Hepatocyte (in vitro differentiated cells): ENCODE results near the gene LONP2. TPM values are rescaled to one million over a fixed set of nuclear protein-coding genes. Genes with fewer than 3 reads are reported as not detected.

ENCODE experiments used
- DNase-seq: peaks from one replicate; pipeline ENCODE4 v3.0.0-alpha.2; 2016; ENCODE audit warnings: low spot score
- H2AFZ ChIP-seq: fragments of 200-600 bp; sonication (generic); 2 replicates; pipeline ENCODE4 v1.6.0; 2016; ENCODE audit warnings: antibody characterized with exemption, mild to moderate bottlenecking
- H3K27ac ChIP-seq: fragments of 200-600 bp; sonication (generic); 2 replicates; pipeline ENCODE4 v1.5.1; 2016; ENCODE audit warnings: mild to moderate bottlenecking
- H3K27me3 ChIP-seq: fragments of 200-600 bp; sonication (generic); 2 replicates; pipeline ENCODE4 v1.6.1; 2016
- H3K36me3 ChIP-seq: fragments of 200-600 bp; sonication (generic); replicated peaks from 2 replicates; pipeline ENCODE4 v1.5.1; 2016; ENCODE audit warnings: low read depth; ENCODE audit not compliant: insufficient read depth
- H3K4me1 ChIP-seq: fragments of 200-600 bp; sonication (generic); 2 replicates; pipeline ENCODE4 v1.5.1; 2016; ENCODE audit warnings: mild to moderate bottlenecking, moderate library complexity; ENCODE audit not compliant: insufficient read depth
- H3K4me2 ChIP-seq: fragments of 200-600 bp; sonication (generic); 2 replicates; pipeline ENCODE4 v1.6.0; 2016
- H3K4me3 ChIP-seq: fragments of 200-600 bp; sonication (generic); 2 replicates; pipeline ENCODE4 v1.5.1; 2016; ENCODE audit warnings: mild to moderate bottlenecking
- H3K79me2 ChIP-seq: fragments of 200-600 bp; sonication (generic); 2 replicates; pipeline ENCODE4 v1.6.0; 2017; ENCODE audit warnings: mild to moderate bottlenecking
- H3K9me2 ChIP-seq: fragments of 200-600 bp; sonication (generic); replicated peaks from 2 replicates; pipeline ENCODE4 v1.6.0; 2017; ENCODE audit warnings: mild to moderate bottlenecking; ENCODE audit not compliant: insufficient read depth
- H3K9me3 ChIP-seq: fragments of 200-600 bp; sonication (generic); 2 replicates; pipeline ENCODE4 v1.5.1; 2016; ENCODE audit warnings: low read depth, mild to moderate bottlenecking
- H4K20me1 ChIP-seq: fragments of 200-600 bp; sonication (generic); 2 replicates; pipeline ENCODE4 v1.6.0; 2016; ENCODE audit warnings: mild to moderate bottlenecking; ENCODE audit not compliant: insufficient read depth, poor library complexity, severe bottlenecking
- EZH2 ChIP-seq: fragments of 200-600 bp; sonication (generic); IDR thresholded peaks from 2 replicates; pipeline ENCODE4 v1.6.1; 2016; ENCODE audit warnings: antibody characterized with exemption, mild to moderate bottlenecking, borderline replicate concordance
- EZH2phosphoT487 ChIP-seq: fragments of 200-600 bp; sonication (generic); IDR thresholded peaks from one replicate; pipeline ENCODE4 v1.6.1; 2018; ENCODE audit warnings: antibody characterized with exemption, mild to moderate bottlenecking, low read depth, moderate library complexity; ENCODE audit not compliant: unreplicated experiment, severe bottlenecking
- WGBS: methylation state at CpG from one replicate; pipeline ENCODE4 v1.1.6; 2016; ENCODE audit warnings: low lambda C conversion rate; ENCODE audit errors: missing lambda C conversion rate; 5-methylcytosine and 5-hydroxymethylcytosine counted together
- polyA plus RNA-seq: library from polyadenylated mRNA; unstranded; fragments of >200 nt; fragmentation: Nextera tagmentation; extraction: Ambion mirVana; gene quantifications from 2 replicates; pipeline ENCODE4 v1.2.1, GENCODE V29; 2016
- total RNA-seq: library from RNA; depleted of rRNA; stranded (reverse); fragments of >200 nt; gene quantifications from 2 replicates; pipeline ENCODE4 v1.2.3, GENCODE V29; 2014
- TF ChIP-seq, protein P1 (sequence below): fragments of 200-600 bp; sonication (generic); IDR thresholded peaks from 2 replicates; pipeline ENCODE4 v1.5.1; 2016; ENCODE audit warnings: antibody characterized with exemption, mild to moderate bottlenecking; ENCODE audit not compliant: poor library complexity

The LONP2 gene
- total and polyA plus RNA-seq, 2 experiments from 2014 or later = 30.1 to 56.8 TPM

DNA sequence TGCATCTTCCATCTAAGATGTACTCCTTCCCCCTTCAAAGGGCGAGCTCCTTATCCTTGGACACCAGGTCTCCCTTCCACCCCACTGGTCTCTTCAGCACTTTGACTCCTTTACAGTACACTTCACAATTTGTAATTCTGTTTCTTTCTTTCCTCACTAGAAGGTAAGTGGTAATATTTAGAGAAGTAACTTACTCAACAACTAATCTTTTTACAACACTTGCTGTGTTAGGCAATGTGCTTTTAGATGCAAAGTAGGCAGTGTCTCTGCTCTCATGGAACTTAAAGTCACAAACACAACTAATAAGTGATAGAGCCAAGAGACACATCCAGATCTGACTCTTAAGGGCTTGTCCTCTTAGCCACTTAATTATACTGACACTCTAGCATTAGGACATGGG is 134.7 kb downstream of the LONP2 start:
- Histone ChIP-seq H3K4me3 (no peak overlapping the region), H3K36me3 (no peaks in the 10 kb centered on the region), H3K27ac (peak overlapping the region; percentile 21), H2AFZ (no peak overlapping the region), H4K20me1 (peaks cover 99% of the 10 kb centered on the region), H3K4me1 (peaks cover 40% of the 10 kb centered on the region), H3K4me2 (peak overlapping the region; percentile 46), H3K79me2 (peaks cover 100% of the 10 kb centered on the region), H3K9me3 (no peaks in the 10 kb centered on the region), H3K9me2 (no peaks in the 10 kb centered on the region), H3K27me3 (no peaks in the 10 kb centered on the region)
- DNase-seq = no peak
- TF ChIP-seq, protein P1, sequence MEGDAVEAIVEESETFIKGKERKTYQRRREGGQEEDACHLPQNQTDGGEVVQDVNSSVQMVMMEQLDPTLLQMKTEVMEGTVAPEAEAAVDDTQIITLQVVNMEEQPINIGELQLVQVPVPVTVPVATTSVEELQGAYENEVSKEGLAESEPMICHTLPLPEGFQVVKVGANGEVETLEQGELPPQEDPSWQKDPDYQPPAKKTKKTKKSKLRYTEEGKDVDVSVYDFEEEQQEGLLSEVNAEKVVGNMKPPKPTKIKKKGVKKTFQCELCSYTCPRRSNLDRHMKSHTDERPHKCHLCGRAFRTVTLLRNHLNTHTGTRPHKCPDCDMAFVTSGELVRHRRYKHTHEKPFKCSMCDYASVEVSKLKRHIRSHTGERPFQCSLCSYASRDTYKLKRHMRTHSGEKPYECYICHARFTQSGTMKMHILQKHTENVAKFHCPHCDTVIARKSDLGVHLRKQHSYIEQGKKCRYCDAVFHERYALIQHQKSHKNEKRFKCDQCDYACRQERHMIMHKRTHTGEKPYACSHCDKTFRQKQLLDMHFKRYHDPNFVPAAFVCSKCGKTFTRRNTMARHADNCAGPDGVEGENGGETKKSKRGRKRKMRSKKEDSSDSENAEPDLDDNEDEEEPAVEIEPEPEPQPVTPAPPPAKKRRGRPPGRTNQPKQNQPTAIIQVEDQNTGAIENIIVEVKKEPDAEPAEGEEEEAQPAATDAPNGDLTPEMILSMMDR = no peak
- no peak for TF ChIP-seq EZH2
- TF ChIP-seq EZH2phosphoT487 = no peak
- WGBS = 83% methylated on average over 1 of the region's 1 CpG

DNA sequence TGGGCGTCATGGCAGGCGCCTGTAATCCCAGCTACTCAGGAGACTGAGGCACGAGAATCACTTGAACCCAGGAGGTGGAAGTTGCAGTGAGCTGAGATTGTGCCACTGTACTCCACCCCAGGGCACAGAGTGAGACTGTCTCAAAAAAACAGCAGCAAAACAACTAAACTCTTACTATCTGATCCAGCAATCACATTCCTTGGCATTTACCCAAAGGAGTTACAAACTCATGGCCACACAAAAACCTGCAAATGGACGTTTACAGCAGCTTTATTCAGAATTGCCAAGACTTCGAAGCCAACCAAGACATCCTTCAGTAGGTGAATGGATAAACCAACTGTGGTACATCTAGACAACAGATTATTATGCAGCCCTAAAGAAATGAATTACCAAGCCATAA is 137.1 kb downstream of the LONP2 start:
- Histone ChIP-seq H3K9me2 (no peaks in the 10 kb centered on the region), H3K9me3 (no peaks in the 10 kb centered on the region), H3K4me3 (no peak overlapping the region), H3K27ac (no peak overlapping the region), H3K79me2 (peaks cover 81% of the 10 kb centered on the region), H3K36me3 (no peaks in the 10 kb centered on the region), H2AFZ (no peak overlapping the region), H3K27me3 (no peaks in the 10 kb centered on the region), H4K20me1 (peaks cover 76% of the 10 kb centered on the region), H3K4me1 (peaks cover 28% of the 10 kb centered on the region), H3K4me2 (no peak overlapping the region)
- TF ChIP-seq EZH2 = no peak
- DNase-seq = no peak
- WGBS = 94% methylated on average over 5 of the region's 5 CpGs

DNA sequence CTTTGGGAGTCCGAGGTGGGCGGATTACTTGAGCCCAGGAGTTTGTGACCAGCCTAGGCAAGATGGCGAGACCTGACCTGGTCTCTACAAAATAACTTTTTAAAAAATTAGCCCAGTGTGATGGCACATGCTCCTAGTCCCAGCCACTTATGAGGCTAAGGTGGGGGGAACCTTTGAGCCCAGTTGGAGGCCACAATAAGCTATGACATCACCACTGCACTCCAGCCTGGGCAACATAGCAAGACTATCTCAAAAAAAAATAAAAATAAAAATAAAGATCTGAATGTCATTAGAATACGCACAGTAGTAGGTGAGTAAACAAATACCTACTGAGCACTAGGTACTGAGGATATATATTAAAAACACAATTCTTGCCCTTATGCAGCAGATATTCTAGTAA is 138.0 kb downstream of the LONP2 start:
- Histone ChIP-seq H3K4me2 (peak overlapping the region; percentile 77), H3K36me3 (no peaks in the 10 kb centered on the region), H3K4me1 (peaks cover 28% of the 10 kb centered on the region), H3K9me2 (no peaks in the 10 kb centered on the region), H2AFZ (no peak overlapping the region), H3K9me3 (no peaks in the 10 kb centered on the region), H3K27ac (peak overlapping the region; percentile 100), H3K4me3 (peak overlapping the region; percentile 79), H3K27me3 (no peaks in the 10 kb centered on the region), H3K79me2 (peaks cover 71% of the 10 kb centered on the region), H4K20me1 (peaks cover 67% of the 10 kb centered on the region)
- no peak for DNase-seq
- WGBS = 95% methylated on average over 4 of the region's 4 CpGs
- TF ChIP-seq, protein P1 = no peak

DNA sequence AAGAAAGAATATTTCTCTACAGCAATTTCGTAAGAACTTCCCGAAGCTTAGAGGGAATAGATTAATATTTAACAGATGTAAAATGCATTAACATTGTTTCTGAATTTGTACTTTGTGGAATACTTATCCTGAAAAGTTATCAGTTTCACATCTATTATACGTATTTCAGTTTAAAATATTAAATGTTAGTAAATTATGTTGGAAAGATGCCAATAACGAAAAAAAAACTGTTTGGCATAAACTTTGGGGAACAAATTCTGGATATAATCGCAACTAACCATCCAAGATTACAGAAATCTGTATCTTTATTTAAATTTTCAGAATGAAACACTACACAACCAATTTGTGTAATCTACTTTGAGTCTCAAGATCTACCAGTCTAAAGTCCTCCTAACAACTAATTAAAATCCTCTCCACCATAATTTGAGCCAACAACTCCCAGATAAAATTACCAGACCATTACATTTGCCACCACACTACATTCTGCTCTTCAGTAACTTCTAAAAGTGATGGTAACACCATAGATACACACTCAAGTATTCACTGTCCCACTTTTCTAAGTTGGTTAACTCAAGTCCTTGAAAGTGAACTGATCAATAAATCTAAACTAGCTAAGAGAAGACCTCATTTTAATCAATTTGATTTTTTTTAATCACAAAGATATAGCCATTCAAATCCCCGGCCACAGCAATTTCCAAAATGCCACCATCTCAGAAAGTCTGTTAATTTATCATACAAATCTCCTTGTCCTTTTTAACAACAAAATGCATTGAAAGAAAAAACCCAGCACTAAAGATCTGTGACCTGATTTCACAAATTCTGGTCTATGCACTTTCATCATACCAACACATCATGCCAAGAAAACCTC is 139.1 kb downstream of the LONP2 start:
- Histone ChIP-seq H3K4me1 (peaks cover 25% of the 10 kb centered on the region), H3K27ac (peak overlapping the region; percentile 100), H3K36me3 (no peaks in the 10 kb centered on the region)

More for the DNA sequence above, 139.1 kb downstream of the LONP2 start:
- WGBS = 56% methylated on average over 6 of the region's 6 CpGs
- TF ChIP-seq EZH2phosphoT487 (no peak), EZH2 (no peak)
- TF ChIP-seq, protein P1 = no peak
- Histone ChIP-seq H3K27me3 (no peaks in the 10 kb centered on the region), H3K9me3 (no peaks in the 10 kb centered on the region), H2AFZ (no peak overlapping the region), H3K4me3 (peak overlapping the region; percentile 79), H4K20me1 (peaks cover 56% of the 10 kb centered on the region), H3K4me2 (peak overlapping the region; percentile 77), H3K9me2 (no peaks in the 10 kb centered on the region), H3K79me2 (peaks cover 60% of the 10 kb centered on the region)
- no peak for DNase-seq
